Activated naive CD4-positive, alpha-beta T cell treated with Interleukin-2 at 50 U/mL for 16 hours (primary cell): Measurements from ENCODE around the gene LDLRAD3.

Experiments used
- DNase-seq: peaks from one replicate; pipeline ENCODE4 v3.0.0-alpha.2; 2020

Gene LDLRAD3

DNA sequence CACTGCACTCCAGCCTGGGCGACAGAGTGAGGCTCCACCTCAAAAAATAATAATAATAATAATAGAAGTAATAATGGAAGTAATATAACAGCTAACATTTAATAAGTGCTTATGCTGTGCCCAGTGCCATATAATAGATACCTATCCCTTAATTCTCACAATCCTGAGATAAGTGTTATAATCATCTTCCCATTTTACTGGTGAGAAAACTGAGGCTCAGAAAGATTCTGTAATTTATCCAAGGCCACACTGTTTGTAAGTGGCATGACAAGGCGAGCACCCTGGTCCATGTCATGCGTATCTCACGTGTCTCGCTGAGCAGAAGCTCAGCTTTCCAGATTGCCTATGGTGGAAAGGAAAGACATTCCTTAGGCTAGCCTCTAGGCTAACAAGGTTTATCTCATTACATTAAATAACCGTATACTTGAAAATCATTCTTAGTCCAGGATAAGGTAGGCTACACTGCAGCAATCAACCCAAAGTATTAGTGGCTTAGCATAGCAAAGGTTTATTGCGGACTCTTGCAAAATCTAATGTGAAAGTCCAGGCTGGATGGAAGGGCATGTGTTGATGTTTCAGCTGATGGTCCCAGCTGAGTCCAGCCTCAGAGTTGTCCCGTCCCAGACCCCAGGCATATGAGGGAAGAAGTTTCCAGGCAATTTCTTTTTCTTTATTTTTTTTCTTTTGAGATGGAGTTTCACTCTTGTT is 15.0 kb upstream of the LDLRAD3 start:
- no peak for DNase-seq

DNA sequence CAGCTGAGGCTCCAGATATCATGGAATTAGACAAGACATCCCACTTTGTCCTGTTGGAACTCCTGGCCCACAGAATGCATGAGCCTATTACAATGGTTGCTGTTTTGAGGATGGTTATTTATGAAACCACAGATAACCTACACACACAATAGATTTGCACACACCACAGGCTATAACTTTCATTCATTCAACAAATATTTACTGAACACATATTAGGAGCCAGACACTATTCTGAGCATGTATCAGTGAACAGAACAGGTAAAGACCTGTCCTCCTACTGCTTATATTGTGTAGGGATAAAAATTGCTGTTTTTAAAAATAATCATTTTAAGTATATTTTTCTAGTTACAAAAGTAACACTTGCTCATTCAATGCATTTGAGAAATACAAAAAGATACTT is 13.4 kb upstream of the LDLRAD3 start:
- no peak for DNase-seq

DNA sequence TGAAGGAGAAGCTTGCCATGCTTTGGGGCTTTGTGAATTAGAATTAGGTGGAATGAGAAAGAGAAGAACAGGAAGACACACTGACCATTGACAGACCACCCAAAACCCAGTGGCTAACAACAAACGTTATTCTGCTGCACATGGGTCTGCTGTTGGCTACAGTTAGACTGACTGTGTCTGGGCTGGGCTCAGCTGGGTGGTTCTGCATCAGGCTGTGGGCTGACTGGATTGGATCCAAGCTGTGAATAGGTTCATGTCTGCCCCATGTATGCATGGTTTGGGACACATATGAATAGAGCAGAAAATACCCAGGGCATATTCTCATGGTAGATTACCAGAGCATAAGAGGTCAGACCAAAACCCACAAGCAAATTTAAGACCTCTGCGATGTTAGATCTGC is 11.7 kb upstream of the LDLRAD3 start:
- no peak for DNase-seq

DNA sequence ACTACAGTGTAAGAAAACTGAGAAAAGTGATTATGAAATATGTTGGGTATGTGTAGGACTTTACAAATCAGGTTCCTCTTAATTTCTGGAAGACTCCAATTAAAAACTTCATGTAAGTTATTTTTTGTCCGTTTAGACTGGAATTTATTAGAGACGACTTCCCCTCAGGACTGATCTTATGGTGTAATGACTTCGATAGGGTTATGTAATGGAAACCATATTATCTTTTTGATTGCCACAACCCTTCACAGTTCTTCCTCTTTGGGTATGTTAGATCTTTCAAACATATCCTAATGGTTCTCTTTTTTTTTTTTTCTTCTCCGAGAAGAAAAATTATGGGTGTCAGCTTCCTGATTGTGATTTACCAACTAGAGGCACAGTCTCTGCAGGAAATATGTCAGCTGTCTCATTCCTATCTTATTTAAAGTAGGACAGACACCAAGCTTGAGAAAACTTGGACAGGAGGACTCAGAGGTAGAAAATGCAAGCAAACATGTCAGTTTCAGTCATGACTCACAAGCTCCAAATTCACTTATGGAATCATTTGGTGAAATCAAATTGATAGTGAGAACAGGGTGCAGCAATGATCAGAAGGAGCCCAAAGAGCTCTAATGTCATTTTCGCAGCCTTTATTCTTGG is 11.1 kb upstream of the LDLRAD3 start:
- no peak for DNase-seq

DNA sequence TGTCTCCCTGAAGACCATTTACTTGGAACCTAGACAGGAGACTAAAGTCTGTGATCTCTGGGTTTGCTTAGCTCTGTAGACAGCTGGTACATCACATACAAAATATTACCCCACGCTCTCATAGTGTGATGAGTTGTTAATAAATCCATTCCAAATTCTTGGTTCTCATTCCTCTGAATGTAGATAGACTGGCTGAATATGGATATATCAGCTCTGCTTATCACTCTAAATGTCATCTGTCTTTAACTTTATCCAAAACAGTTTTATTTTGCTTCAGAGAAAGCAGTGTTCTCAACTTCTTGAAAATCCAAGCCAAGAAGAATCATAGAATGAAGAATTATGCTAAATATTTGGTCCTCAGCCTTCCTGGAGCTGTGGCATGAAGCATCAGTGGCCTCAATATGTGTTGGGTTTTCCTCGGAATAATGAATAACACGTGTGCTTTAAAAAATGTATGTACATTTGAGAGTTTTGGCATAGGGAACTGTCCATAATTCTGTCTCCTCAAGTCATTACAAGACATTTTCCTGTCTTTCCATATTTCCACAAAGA is 10.5 kb upstream of the LDLRAD3 start:
- no peak for DNase-seq

DNA sequence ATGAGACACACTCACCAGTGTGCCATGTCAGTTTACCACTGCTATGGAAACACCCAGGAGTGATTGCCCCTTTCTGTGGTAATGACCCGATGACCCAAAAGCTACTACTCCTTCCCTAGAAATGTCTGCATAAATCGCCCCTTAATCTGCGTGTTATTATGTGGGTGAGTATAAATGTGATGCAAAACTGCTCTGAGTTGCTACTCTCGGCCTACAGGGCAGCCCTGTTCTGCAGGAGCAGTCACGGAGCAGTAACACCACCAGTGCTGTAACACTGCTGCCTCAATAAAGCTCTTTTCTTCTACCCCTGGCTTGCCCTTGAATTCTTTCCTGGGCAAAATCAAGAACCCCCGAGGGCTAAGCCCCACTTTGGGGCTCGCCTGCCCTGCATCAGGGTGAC is 9.6 kb upstream of the LDLRAD3 start:
- DNase-seq = no peak

DNA sequence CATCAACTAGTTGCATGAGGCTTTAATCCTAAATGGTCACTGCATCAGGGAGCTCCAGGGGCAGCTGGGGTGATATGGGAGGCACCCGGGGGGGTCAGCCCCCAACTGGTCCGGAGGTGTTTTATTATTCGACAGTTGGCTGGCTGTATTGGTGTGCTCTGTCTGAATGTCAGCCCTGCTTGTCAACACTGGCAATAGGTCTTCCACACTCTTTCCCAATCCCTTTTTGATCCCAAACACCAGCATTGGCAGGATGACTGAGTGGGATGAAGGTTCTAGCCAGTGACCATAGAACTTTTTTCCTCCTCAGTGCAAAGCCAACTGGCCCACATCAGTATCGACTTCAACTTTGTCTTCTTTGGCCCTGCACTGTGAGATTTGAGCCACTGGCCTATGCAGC is 8.9 kb upstream of the LDLRAD3 start:
- no peak for DNase-seq

DNA sequence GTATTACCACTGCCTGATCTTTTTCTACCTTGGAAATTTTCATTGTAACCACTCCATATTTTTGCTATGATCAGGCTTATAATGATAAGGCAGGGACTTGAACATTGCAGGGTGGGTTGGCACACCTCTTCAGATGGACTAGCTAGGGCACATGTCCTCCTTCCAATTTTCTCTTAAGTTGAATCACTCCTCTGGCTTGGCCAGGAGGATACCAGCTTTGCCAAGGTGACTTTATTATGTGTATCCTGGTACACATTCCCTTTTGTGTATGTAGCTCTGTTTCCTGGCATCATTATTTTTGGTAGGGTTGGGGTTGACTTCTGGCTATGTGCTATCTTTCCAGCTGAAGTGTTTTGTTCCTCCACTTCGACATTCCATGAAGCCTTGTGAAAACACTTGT is 8.5 kb upstream of the LDLRAD3 start:
- DNase-seq = no peak

DNA sequence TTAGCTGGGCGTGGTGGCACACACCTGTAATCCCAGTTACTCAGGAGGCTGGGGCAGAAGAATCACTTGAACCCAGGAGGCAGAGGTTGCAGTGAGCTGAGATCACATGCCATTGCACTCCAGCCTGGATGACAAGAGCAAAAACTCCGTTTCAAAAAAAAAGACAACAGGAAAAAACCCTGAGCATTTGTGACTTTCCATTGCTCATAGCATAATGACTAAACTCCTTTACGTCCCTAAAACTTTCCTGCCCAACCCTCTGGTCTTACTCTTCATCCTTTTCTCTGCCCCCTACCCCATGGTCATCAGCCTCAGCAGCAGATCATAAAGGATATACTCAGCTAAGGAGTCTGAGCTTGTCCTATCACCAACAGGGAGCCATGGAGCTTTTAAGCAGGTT is 6.8 kb upstream of the LDLRAD3 start:
- no peak for DNase-seq

DNA sequence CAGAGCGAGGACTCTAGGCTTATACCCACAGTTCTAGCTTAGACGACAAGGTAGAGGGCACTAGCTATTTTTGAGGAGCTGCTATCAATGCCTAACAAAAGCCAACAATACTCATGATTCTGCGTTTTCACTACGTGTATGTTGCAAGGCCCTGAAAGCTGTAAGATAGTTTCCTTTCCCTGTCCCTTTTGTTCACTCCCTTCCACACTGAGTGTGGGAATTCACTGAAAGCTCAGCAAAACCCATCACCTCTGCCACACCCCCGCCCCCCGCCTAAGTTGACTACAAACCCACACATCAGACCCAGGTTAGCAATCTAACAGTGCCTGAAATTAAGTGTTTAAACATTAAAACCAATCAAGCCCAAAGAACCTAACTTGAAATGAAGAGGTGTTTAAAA is 6.2 kb upstream of the LDLRAD3 start:
- no peak for DNase-seq

DNA sequence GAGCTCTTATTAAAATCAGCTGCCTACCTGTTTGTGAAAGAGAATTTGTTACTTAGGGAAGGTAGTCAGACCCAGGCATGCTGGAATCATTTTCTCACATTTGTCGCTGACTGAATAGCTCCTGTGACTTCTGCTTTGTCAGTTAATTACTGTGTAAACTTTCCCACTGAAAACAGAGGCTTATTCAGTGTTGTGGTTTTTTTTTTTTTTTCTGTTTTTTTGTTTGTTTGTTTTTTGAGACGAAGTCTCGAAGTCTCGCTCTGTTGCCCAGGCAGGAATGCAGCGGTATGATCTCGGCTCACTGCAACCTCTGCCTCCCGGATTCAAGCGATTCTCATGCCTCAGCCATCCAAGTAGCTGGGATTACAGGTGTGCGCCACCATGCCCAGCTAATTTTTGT is 5.6 kb upstream of the LDLRAD3 start:
- no peak for DNase-seq

DNA sequence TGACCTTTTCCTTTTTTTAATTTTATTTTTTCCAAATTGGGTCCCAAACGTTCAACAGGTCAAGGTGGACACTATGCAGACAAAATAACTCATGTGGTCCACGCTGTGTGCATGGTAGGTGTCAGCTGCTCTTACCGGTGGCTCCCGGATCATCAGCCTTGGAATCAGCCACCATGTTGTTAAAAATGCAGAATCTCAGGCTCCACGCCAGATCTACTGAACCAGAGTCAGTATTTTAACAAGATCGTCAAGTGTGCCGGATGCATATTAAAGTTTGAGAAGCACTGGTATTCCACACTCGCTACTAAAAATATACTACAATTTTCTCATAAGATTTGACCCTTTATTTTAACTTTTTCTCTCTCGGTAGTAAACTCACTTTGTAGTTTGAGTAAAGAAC is 553 bp upstream of the LDLRAD3 start:
- no peak for DNase-seq

DNA sequence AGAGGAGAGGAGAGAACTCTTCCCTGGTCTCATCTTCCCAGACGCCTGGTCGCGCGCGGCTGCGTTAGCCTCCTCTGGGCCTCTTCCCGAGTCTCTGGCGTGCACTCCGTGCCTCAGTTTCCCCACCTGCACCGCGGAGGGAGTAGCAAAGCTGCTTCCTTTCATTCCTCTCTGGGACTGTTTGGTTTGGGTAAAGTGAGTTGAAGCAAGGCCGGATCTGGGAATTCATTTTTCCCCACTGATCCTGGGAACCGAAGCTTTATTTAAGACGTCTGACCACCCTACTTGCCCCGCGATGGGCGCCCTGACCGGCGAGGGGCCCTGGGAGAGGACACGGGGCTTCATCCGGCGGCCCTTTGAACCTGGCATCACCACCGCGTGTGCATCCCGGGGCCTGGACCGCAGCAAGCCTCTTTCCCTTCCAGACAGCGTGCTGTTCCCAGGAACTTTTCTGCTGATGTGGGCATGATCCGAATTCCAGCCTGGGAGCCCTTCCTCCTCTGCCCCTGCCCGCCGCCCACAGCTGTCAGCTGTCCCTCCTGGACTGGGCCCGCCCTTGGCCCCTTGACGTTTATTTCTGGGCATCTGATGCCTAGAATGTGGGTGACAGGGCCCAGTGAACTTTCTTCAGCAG is 758 bp downstream of the LDLRAD3 start:
- no peak for DNase-seq

DNA sequence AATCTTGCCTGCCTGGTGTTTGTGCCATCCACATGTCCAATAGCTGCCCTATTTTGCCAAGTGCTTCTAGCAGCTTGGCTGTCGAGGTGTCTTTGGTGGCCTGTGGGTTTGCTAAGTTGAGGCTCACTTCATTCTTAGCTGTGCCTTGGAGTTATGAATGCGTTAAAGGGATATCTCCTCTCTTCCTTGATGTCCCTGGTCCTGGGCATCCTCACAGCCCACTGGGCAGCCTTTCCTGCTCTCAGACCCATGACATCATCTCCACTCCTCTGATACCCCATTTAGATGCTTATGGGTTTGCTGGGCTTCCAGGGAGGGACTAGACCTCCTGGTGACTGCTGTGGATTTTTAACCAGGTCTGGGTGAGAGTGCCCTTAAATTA is 1.3 kb downstream of the LDLRAD3 start:
- DNase-seq = no peak

DNA sequence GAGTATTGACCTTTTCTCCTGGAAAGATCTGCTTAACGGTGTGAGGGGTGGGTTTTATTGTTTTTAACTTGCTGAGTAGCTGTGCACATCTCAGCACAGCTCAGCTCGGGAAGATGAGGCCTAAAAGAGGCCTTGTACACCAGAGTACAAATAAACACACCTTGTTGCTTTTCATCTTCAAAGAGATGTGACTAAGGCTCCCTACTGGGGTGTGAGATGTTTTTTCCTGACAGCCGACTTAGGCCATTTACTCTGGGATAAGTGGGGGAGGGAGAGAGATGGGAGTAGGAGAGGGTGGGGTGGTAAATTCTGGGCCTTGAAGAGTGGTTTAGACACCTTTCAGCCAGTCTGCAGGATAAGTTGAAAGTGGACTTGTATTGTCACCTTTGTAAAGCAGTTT is 2.9 kb downstream of the LDLRAD3 start:
- no peak for DNase-seq

DNA sequence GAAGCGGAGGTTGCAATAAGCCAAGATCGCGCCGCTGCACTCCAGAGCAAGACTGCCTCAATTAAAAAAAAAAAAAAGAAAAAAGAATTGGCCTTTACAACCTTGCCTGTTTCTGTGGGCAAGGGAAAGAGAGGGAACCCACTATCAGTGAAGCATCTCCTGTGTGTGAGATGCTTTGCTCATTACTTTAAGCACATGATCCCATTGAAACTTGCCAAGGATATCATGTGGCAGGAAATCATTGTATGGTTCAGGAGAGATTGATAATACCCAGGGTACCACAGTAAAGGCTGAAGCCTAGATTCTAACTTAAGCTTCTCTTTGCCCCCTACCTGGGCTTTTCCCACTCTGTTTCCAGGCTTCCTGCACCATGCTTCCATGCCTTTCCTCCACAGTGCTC is 3.6 kb downstream of the LDLRAD3 start:
- no peak for DNase-seq

DNA sequence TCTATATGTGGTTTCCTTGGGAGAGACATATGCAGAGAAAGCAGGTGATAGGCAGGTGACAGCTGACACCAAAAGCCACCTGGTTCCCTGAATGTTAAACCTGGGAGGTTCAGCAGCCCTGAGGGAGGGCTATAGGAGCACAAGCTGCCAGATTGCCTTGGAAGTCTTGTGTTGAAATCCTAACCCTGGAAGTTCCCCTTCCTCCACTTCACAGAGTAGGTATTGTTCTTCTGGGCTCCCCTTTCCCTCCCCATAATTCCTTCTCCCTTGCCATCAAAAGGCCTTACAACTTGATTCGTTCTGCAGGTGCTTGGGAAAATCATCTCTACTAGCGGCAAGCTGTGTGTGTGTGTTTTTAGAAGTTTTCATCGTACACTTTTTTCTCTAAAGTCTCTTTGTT is 5.4 kb downstream of the LDLRAD3 start:
- DNase-seq = no peak

DNA sequence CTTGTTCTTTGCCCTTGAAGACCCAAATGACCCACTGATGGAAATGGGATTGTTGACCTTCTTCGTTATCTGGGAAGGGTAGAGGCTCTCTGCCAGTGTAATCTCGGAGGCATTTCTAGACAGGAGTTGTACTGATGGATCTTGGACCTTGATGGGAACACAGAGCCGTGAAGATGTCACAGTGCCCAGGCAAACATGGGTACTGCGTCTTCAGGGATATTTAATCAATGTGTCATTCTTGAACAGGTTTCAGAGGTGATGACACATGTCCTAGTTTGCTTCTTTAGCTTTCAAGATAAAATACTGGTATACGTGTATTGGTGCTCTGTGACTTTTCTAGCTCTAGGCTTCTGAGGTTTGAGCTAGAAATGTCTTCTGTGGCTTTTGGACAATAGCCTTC is 6.2 kb downstream of the LDLRAD3 start:
- DNase-seq = no peak

DNA sequence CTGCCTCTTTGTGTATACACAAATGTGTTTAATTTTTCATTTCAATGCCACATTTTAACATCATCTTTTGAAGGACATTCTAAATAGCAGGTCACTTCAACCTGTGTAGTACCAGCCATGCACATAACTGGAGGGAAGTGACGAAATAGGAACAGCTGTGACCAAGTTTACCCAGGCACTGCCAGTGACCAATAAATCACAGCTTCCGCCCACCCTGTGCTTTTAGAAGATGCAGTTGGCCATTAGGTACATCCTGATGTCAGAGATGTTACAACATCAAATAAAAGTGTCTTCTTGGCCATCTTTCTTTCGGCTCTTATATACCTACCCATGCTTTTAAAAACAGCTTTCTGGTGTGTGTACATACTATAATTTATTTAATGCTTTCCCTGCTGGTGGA is 7.8 kb downstream of the LDLRAD3 start:
- no peak for DNase-seq

DNA sequence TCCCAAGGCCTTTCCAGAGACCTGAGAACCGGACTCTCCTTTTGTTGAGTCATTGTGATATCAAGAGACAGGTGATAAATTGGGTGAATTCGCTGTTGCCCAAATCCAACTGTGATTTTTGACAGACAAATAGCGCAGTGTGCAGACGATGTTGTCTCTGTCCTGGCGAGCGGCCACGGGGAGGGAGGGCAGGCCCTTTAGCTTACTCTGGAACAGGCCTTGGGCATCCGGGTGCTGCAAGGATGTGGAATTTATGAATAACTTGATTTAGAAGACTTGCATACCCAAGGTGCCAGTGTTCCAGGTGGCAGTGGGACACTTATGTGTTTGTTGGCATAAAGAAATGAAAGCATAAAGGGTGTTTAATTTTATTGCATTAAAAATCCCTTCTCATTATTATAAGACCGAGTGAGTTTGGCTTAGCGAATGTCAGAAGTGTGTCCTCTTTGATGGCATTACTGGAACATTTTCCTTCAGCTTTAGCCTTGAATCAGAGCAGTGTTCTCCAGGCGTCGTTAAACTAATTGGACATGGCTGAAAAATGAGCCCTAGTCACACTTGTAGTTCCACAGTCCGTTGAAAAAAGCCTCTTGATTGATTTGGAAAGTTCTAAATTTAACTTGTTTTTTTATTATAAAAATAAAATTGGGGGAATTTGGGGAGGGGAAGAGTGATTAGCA is 9.4 kb downstream of the LDLRAD3 start:
- no peak for DNase-seq

DNA sequence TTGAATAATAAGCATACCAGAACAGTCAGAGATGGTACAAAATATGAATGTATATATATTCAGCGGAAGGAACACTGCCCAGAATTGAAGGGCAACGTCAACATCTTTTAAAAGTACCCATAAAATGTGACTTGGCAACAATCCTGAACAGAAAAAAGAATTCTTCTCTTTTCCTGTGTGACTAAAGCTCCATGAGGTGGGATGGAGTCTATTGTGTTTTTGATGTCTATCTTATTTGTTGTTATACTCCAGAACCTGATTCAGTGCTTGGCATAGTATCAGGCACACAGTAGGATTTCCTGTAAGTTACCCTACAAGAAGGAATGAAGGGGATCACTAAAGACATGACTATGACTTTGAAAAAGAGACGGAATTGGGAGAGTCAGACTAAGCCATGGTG is 10.3 kb downstream of the LDLRAD3 start:
- DNase-seq = no peak

DNA sequence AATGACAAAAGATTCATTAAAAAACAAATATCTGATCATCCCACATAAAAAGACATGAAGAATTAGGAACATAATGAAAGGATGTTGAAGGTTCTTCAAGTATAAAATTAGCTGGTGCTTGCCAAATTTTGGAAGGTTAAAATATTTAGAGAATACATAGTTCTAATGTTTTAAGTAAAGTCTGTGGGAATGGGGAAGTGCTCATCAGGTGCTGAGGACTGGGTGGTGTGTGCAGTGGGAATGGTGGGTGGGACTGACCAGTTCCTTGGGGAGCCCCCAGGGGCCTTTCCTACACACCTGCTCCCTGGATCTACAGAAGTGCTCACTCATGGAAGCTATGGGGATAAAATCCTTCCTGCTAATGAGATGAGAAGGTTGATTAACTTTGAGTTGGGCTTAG is 11.8 kb downstream of the LDLRAD3 start:
- DNase-seq = no peak

DNA sequence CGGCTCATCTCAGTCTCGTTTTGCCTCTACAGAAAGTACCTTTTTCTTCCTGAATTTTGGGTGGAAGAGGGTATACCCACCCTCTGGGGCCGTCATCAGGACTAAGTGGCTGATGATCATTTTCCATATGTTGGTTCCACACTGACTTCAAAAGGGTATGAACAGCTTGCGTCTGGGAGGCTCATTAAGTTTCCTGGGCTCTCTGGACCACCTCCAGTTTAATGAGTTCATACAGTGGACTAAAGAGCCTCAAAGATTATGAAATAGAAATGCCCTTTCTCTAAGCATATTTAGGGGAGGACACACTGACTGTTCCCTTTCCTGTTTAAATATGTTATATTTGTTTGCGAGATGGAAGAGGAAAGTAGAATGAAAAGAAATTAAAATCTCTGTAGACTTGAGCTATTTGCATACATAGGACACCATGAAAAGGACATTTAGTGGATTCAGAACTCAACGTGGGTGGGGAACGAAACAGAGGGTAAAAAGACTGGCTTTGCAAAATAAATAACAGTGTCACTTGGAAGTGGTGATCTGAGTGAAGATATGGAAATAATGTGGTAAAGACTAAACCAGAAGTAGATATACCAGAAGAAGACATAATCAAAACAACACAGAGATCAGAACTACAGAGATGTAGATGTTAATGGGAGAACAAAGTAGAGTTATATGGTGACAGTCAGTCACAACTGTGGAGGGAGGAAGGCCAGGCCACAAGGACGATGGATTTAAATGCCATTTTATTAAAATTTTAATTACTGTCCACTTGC is 18.7 kb downstream of the LDLRAD3 start:
- no peak for DNase-seq
